Smooth muscle cell (in vitro differentiated cells): Measurements from ENCODE around the gene SGCB. TPM values are rescaled to one million over a fixed set of nuclear protein-coding genes. Genes with fewer than 3 reads are reported as not detected.
A peak's percentile ranks its signal among the peaks of the same experiment; 100 is the strongest.
"Not testable (repeated sequence)": the region's sequence is repeated elsewhere in the genome, so short reads cannot be mapped to it uniquely, and the experiment has no call there.

Source experiments
- DNase-seq: peaks from one replicate; lab custom pipeline; 2025; ENCODE audit not compliant: unreplicated experiment; lab: John Stamatoyannopoulos, UW
- H2AFZ ChIP-seq: fragments of 200-600 bp; sonication (generic); 2 replicates; pipeline ENCODE4 v1.6.0; 2016; ENCODE audit warnings: antibody characterized with exemption, low read depth, mild to moderate bottlenecking
- H3F3A ChIP-seq: fragments of 200-600 bp; sonication (generic); 2 replicates; pipeline ENCODE4 v1.6.0; 2017; ENCODE audit warnings: antibody characterized with exemption, low read depth
- H3K27ac ChIP-seq: fragments of 200-600 bp; sonication (generic); 2 replicates; pipeline ENCODE4 v1.5.1; 2016; ENCODE audit warnings: low read depth, mild to moderate bottlenecking
- H3K27me3 ChIP-seq: fragments of 200-600 bp; sonication (generic); 2 replicates; pipeline ENCODE4 v1.6.1; 2016; ENCODE audit warnings: low read depth, mild to moderate bottlenecking
- H3K36me3 ChIP-seq: fragments of 200-600 bp; sonication (generic); 2 replicates; pipeline ENCODE4 v1.5.1; 2016; ENCODE audit warnings: low read depth
- H3K4me1 ChIP-seq: fragments of 200-600 bp; sonication (generic); 2 replicates; pipeline ENCODE4 v1.5.1; 2016; ENCODE audit warnings: low read depth
- H3K4me2 ChIP-seq: fragments of 200-600 bp; sonication (generic); 2 replicates; pipeline ENCODE4 v1.6.0; 2016; ENCODE audit warnings: mild to moderate bottlenecking
- H3K4me3 ChIP-seq: fragments of 200-600 bp; sonication (generic); 2 replicates; pipeline ENCODE4 v1.5.1; 2016; ENCODE audit warnings: mild to moderate bottlenecking
- H3K79me2 ChIP-seq: fragments of 200-600 bp; sonication (generic); 2 replicates; pipeline ENCODE4 v1.6.0; 2016; ENCODE audit warnings: low read depth, mild to moderate bottlenecking
- H3K9ac ChIP-seq: fragments of 200-600 bp; sonication (generic); 2 replicates; pipeline ENCODE4 v1.6.0; 2016; ENCODE audit warnings: low read depth
- H3K9me3 ChIP-seq: fragments of 200-600 bp; sonication (generic); replicated peaks from 2 replicates; pipeline ENCODE4 v1.5.1; 2016; ENCODE audit warnings: low read depth
- H4K20me1 ChIP-seq: fragments of 200-600 bp; sonication (generic); 2 replicates; pipeline ENCODE4 v1.6.0; 2016; ENCODE audit warnings: low read depth
- WGBS: methylation state at CpG from one replicate; pipeline ENCODE4 v1.1.7; 2016; ENCODE audit warnings: low lambda C conversion rate; 5-methylcytosine and 5-hydroxymethylcytosine counted together
- polyA plus RNA-seq: library from polyadenylated mRNA; unstranded; fragments of >200 nt; fragmentation: Nextera tagmentation; extraction: Ambion mirVana; gene quantifications from 2 replicates; pipeline ENCODE4 v1.2.1, GENCODE V29; 2016
- total RNA-seq: library from RNA; depleted of rRNA; stranded (reverse); fragments of >200 nt; gene quantifications from 2 replicates; pipeline ENCODE4 v1.2.3, GENCODE V29; 2014
- TF ChIP-seq, protein P1 (sequence below): fragments of 200-600 bp; sonication (generic); IDR thresholded peaks from 2 replicates; pipeline ENCODE4 v1.5.1; 2017; ENCODE audit warnings: borderline replicate concordance, mild to moderate bottlenecking, antibody characterized with exemption; ENCODE audit not compliant: insufficient read depth, poor library complexity, severe bottlenecking

SGCB gene
- total RNA-seq (35.9 and 43.9 TPM in 2 replicates), polyA plus RNA-seq (40.3 and 57.3 TPM in 2 replicates)

DNA sequence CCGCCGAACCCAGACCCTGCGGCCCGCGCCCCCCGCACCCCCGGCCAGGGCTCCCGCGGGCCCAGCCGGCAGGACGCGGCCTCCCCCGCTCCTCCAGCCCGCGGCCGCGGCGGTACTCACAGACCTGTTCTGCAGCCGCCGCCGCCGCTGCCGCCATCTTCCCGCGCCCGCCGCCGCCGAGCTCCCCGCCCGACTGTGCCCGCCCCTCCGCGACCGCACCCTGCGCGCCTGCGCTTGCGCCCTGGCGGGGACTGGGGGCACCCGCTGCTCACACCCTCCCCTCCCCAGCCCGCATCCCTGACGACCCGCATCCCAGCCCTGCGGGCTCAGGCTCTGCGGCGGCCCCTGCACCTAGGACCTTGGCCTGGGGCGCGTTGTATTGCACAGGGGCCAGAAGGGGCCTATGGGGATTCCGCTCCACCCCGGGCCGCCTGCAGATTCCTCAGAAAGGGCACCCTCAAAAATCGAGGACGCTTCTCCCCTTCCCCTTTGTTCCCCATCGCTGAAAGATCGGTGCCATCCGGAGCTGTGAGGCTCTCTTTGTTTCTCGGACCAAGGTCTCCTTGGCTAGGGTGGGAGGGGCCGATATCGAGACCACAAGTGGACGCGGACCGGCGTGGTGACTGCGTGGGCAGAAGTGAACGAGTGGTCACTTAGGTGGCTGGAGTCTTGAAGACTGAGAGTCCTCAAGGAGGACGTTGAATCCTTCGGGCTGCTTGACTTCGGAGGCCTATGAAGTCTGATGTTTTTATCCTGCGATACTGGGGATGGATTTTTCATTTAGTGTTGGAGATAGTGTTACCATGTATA, at the start of gene SGCB:
Gene SGCB, minus strand, starts transcription at position 197 of the 810 bp plus-strand sequence. Its CDS starts 40 bp downstream, at position 157.
- 8% methylated on average over 39 of the region's 70 CpGs for WGBS
- peak; percentile 34 for DNase-seq
- no peak within 1 kb of the TSS for H3K27ac ChIP-seq

DNA sequence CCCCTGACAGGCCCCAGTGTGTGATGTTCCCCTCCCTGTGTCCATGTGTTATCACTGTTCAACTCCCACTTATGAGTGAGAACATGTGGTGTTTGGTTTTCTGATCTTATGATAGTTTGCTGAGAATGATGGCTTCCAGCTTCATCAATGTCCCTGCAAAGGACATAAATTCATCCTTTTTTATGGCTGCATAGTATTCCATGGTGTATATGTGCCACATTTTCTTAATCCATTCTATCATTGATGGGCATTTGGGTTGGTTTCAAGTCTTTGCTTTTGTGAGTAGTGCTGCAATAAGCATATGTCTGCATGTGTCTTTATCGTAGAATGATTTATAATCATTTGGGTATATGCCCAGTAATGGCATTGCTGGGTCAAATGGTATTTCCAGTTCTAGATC, 48.3 kb upstream of the SGCB start:
- not testable (repeated sequence) for H3K4me2 ChIP-seq, H3K4me1 ChIP-seq, H3K9ac ChIP-seq, H3K36me3 ChIP-seq, H3K79me2 ChIP-seq, H3K27me3 ChIP-seq, DNase-seq, H3K9me3 ChIP-seq, H3F3A ChIP-seq, H2AFZ ChIP-seq, H4K20me1 ChIP-seq, H3K27ac ChIP-seq, H3K4me3 ChIP-seq
- 97% methylated on average over 1 of the region's 1 CpG for WGBS

More for the DNA sequence above, at the start of gene SGCB:
- peak within 1 kb of the TSS; percentile 82 for H3K4me3 ChIP-seq
- H3K36me3 ChIP-seq: no peaks in the 10 kb centered on the region
- peak within 1 kb of the TSS; percentile 65 for H3K9ac ChIP-seq
- H3K9me3 ChIP-seq: no peaks in the 10 kb centered on the region
- H4K20me1 ChIP-seq: peaks cover 28% of the 10 kb centered on the region
- TF ChIP-seq, protein P1, sequence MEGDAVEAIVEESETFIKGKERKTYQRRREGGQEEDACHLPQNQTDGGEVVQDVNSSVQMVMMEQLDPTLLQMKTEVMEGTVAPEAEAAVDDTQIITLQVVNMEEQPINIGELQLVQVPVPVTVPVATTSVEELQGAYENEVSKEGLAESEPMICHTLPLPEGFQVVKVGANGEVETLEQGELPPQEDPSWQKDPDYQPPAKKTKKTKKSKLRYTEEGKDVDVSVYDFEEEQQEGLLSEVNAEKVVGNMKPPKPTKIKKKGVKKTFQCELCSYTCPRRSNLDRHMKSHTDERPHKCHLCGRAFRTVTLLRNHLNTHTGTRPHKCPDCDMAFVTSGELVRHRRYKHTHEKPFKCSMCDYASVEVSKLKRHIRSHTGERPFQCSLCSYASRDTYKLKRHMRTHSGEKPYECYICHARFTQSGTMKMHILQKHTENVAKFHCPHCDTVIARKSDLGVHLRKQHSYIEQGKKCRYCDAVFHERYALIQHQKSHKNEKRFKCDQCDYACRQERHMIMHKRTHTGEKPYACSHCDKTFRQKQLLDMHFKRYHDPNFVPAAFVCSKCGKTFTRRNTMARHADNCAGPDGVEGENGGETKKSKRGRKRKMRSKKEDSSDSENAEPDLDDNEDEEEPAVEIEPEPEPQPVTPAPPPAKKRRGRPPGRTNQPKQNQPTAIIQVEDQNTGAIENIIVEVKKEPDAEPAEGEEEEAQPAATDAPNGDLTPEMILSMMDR: no peak
- H3F3A ChIP-seq: no peaks in the 10 kb centered on the region
- peak within 1 kb of the TSS; percentile 100 for H2AFZ ChIP-seq
- peak within 1 kb of the TSS; percentile 97 for H3K4me2 ChIP-seq
- peaks cover 14% of the 10 kb centered on the region for H3K27me3 ChIP-seq
- peaks cover 42% of the 10 kb centered on the region for H3K79me2 ChIP-seq
- peaks cover 21% of the 10 kb centered on the region for H3K4me1 ChIP-seq

- Histone ChIP-seq H3K4me1 (no peaks in the 10 kb centered on the region), H3K4me2 (no peak overlapping the region), H3K9me3 (no peaks in the 10 kb centered on the region), H3K36me3 (no peaks in the 10 kb centered on the region), H3K4me3 (no peak overlapping the region), H3K79me2 (no peaks in the 10 kb centered on the region), H4K20me1 (no peaks in the 10 kb centered on the region), H3F3A (no peaks in the 10 kb centered on the region), H3K27me3 (peaks cover 3% of the 10 kb centered on the region), H2AFZ (no peak overlapping the region), H3K9ac (no peak overlapping the region), H3K27ac (no peak overlapping the region)
- DNase-seq: no peak
- TF ChIP-seq, protein P1: no peak
Measured at GRCh38 chr4:52081216-52081615, 43.1 kb upstream of the SGCB start.

DNA sequence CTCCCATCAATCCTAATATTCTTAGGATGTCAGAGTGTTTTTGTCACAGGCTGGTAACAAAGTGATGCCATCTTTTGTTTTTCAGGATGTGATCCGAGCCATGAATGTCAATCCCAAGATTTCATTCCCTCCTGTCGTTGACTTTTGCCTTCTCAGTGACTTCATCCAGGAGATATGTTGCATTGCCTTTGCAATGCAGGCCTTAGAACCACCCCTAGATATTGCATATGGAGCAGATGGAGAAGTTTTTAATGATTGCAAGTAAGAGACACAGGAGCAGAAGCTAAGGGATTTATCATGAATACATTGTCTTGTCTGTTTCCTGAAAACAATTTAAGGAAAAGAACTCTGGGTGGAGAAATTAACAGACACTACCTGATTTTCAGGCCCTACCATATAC, 41.6 kb upstream of the SGCB start:
- Histone ChIP-seq H3K27me3 (peaks cover 9% of the 10 kb centered on the region), H3K79me2 (no peaks in the 10 kb centered on the region), H3K9me3 (no peaks in the 10 kb centered on the region), H3K4me1 (no peaks in the 10 kb centered on the region), H3K9ac (no peak overlapping the region), H3F3A (no peaks in the 10 kb centered on the region), H2AFZ (no peak overlapping the region), H3K27ac (no peak overlapping the region), H3K4me2 (no peak overlapping the region), H3K36me3 (no peaks in the 10 kb centered on the region), H3K4me3 (no peak overlapping the region), H4K20me1 (no peaks in the 10 kb centered on the region)
- TF ChIP-seq, protein P1: no peak
- 69% methylated on average over 2 of the region's 2 CpGs for WGBS
- DNase-seq: no peak
